Adrenal gland (tissue), 12 donors: Measurements from ENCODE around the gene SLC25A43. TPM values are rescaled to one million over a fixed set of nuclear protein-coding genes. Genes with fewer than 3 reads are reported as not detected.
"Not testable (repeated sequence)": the region's sequence is repeated elsewhere in the genome, so short reads cannot be mapped to it uniquely, and the experiment has no call there.

Source experiments
- DNase-seq, 7 donors: peaks; one replicate each; pipeline ENCODE4 v3.0.0-alpha.2; 2019 to 2020
- H3K27ac ChIP-seq, 5 donors: fragments of 200-600 bp; sonication (generic) in 4 of 5; 1 replicate in 3 of 5; 2 replicates in 2 of 5; pipeline versions ENCODE4 v1.5.1 to v1.8.0; 2016 to 2020; ENCODE audit warnings: mild to moderate bottlenecking in 1 of 5
- H3K27me3 ChIP-seq: fragments of 200-600 bp; 2 replicates; pipeline ENCODE4 v1.8.0; 2021
- H3K36me3 ChIP-seq, 2 donors: fragments of 200-600 bp; replicated peaks in 1 of 2; 1 replicate in 1 of 2; 2 replicates in 1 of 2; pipeline versions ENCODE4 v1.5.1 to v1.8.0; 2018 to 2022
- H3K4me1 ChIP-seq, 2 donors: fragments of 200-600 bp; replicated peaks in 1 of 2; 1 replicate in 1 of 2; 2 replicates in 1 of 2; pipeline versions ENCODE4 v1.5.1 to v1.8.0; 2018 to 2021
- H3K4me3 ChIP-seq, 4 donors: fragments of 200-600 bp; sonication (generic) in 3 of 4; one replicate each; pipeline ENCODE4 v1.5.1; 2016 to 2018
- H3K9me3 ChIP-seq, 3 donors: fragments of 200-600 bp; sonication (generic) in 1 of 3; replicated peaks in 1 of 3; 1 replicate in 2 of 3; 2 replicates in 1 of 3; pipeline versions ENCODE4 v1.5.1 to v1.8.0; 2016 to 2021
- POLR2A ChIP-seq, 2 donors: fragments of 450-650 bp; IDR thresholded peaks; one replicate each; pipeline ENCODE4 v1.6.1; 2017; ENCODE audit warnings: antibody characterized with exemption in 2 of 2, mild to moderate bottlenecking in 2 of 2, moderate library complexity in 1 of 2
- WGBS, 4 donors: extraction: QIAGEN DNeasy Blood & Tissue Kit in 2 of 4; methylation state at CpG; one replicate each; pipeline versions ENCODE4 v1.1.5 to v1.1.7; 2013 to 2017; 5-methylcytosine and 5-hydroxymethylcytosine counted together
- intact Hi-C, 2 donors: fragments of 100-400 bp; cut with DNase I; formaldehyde crosslinking; loops; one replicate each; pipeline versions ENCODE4 v1.14.1 to v1.15.0; 2022 to 2023
- polyA plus RNA-seq, 3 donors: library from polyadenylated mRNA; stranded (reverse); fragments of 200-250 nt in 2 of 3; fragments of 350-450 nt in 1 of 3; fragmentation: Illumina TruSeq in 1 of 3; extraction: RNeasy Lipid Tissue Mini Kit (QIAGEN cat#74804) in 1 of 3; gene quantifications; one replicate each; pipeline ENCODE4 v1.2.3, GENCODE V29; 2013 to 2014
- total RNA-seq, 9 donors: library from RNA; depleted of rRNA in 4 of 9; stranded (reverse); fragments of >200 nt in 4 of 9; fragments of 120-200 nt in 1 of 9; fragmentation: NEBNext Ultra II Directional in 1 of 9; extraction: Animal tissue kit (Norgen Biotek cat#: 25700) in 1 of 9; gene quantifications; one replicate each; pipeline versions ENCODE4 v1.1.0 to v1.2.4, GENCODE V29; 2013 to 2023
- TF ChIP-seq, protein P1 (sequence below), 6 experiments: fragments of 450-650 bp in 4 of 6; fragments of 200-600 bp in 2 of 6; sonication (generic) in 1 of 6; IDR thresholded peaks; 1 replicate in 5 of 6; 2 replicates in 1 of 6; pipeline versions ENCODE4 v1.5.1 to v1.8.0; 2016 to 2021; ENCODE audit warnings: antibody characterized with exemption in 6 of 6, mild to moderate bottlenecking in 2 of 6, moderate library complexity in 1 of 6
- donor health status: healthy with polysubstance abuse.
- donor health status: Bipolar disorder and iron deficiency.
- donor health status: DM: yes; HTN: yes; CAD: no.
- donor health status: DM: no; HTN: no; CAD: no.
- donor health status: DM: no; HTN: no; CAD: no.
- donor health status: DM: yes; HTN: yes; CAD: no.

The SLC25A43 gene
- total and polyA plus RNA-seq, 12 donors = 0.72 to 10.2 (median 3.8) TPM

DNA sequence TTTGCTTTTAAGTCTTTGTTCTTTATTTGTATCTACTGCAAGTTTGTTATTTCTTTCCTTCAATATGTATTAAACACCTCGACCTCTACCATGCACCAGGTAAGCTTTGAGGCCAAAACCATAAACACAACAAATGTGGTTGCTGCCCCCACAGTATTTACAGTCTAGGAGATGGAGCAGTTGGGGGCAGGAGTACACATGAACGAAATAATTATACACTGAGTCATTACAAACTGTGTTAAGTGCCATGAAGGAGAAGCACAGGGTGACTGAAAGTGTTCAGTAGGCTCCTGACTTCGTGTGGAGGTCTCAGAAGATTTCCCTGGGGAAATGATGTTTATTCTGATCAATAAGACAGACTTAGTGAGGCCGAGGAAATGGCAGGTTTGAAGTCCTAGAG, 30.3 kb downstream of the SLC25A43 start:
- 49 to 76% (median 51%) methylated on average over 3 to 4 of the region's 4 CpGs for WGBS, 4 donors
- no peaks in the 10 kb centered on the region for H3K9me3 ChIP-seq
- no peak overlapping the region for H3K4me3 ChIP-seq
- TF ChIP-seq, protein P1, sequence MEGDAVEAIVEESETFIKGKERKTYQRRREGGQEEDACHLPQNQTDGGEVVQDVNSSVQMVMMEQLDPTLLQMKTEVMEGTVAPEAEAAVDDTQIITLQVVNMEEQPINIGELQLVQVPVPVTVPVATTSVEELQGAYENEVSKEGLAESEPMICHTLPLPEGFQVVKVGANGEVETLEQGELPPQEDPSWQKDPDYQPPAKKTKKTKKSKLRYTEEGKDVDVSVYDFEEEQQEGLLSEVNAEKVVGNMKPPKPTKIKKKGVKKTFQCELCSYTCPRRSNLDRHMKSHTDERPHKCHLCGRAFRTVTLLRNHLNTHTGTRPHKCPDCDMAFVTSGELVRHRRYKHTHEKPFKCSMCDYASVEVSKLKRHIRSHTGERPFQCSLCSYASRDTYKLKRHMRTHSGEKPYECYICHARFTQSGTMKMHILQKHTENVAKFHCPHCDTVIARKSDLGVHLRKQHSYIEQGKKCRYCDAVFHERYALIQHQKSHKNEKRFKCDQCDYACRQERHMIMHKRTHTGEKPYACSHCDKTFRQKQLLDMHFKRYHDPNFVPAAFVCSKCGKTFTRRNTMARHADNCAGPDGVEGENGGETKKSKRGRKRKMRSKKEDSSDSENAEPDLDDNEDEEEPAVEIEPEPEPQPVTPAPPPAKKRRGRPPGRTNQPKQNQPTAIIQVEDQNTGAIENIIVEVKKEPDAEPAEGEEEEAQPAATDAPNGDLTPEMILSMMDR (IDR thresholded peaks at IDR 0.05) = no peak
- no peak for TF ChIP-seq POLR2A (IDR thresholded peaks at IDR 0.05)
- no peaks in the 10 kb centered on the region for H3K4me1 ChIP-seq
- DNase-seq = no peak
- H3K27ac ChIP-seq = no peak overlapping the region
- H3K27me3 ChIP-seq = no peaks in the 10 kb centered on the region
- H3K36me3 ChIP-seq = no peaks in the 10 kb centered on the region
- intact Hi-C loops = no loop called here

DNA sequence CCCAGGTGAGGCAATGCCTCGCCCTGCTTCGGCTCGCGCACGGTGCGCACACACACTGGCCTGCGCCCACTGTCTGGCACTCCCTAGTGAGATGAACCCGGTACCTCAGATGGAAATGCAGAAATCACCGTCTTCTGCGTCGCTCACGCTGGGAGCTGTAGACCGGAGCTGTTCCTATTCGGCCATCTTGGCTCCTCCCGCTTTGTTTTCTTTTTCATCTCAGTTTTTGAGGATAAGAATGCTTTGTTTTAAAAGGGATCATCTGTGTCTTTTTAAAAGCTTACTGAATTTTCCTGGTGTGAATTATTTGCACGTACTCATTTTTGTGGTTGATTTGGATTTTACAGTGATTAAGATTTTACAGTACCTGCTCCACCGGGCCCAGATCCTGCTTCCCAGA, 42.2 kb downstream of the SLC25A43 start:
- H3K27ac ChIP-seq, H3K4me3 ChIP-seq, H3K27me3 ChIP-seq, H3K4me1 ChIP-seq, intact Hi-C loops, H3K9me3 ChIP-seq, DNase-seq, H3K36me3 ChIP-seq: not testable (repeated sequence)
- 77 to 98% (median 88%) methylated on average over 8 to 11 of the region's 17 CpGs for WGBS, 4 donors

DNA sequence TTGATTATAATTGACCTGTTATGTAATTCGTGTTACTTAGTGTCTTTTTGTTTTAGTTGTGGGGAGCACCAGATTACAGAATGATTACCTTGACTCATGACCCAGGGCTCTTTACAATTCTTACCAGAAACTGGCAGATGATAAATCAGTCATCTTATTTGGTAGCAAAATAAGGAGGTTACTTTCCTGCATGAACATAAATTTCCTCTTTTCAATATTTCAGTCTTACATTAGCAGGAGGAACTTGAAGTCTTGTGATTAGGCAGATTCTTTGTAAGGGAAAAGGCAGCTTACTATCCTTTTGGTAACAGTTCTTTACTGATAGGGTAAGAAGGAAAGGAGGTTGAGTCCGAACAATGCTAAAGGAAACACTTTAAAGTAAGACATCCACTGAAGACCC, 43.1 kb downstream of the SLC25A43 start:
- no peak for DNase-seq
- H3K27me3 ChIP-seq = no peaks in the 10 kb centered on the region
- intact Hi-C loops = no loop called here
- H3K36me3 ChIP-seq = no peaks in the 10 kb centered on the region
- WGBS, 4 donors = 47 to 56% (median 52%) methylated on average over 2 of the region's 2 CpGs
- H3K4me1 ChIP-seq = no peaks in the 10 kb centered on the region
- TF ChIP-seq, protein P1 (IDR thresholded peaks at IDR 0.05) = no peak
- no peak for TF ChIP-seq POLR2A (IDR thresholded peaks at IDR 0.05)
- H3K9me3 ChIP-seq = no peaks in the 10 kb centered on the region
- H3K27ac ChIP-seq = no peak overlapping the region
- no peak overlapping the region for H3K4me3 ChIP-seq

DNA sequence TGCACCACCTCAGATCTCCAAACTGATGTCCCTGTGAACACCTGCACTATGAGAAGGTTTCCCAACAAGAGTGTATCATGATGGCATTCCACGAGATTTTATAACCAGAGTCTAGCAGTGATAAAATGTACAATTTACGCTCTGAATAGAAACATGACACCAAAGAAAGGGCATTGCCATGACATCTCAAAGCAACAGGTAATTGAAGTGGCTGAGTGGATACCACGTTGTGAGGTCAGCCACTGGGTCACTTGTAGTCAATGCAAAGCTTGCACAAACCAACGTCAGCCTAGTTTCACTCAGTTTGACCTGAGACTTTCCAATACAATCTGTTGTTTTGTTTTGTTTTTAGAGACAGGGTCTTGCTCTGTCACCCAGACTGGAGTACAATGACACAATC, 54.1 kb downstream of the SLC25A43 start:
- no peaks in the 10 kb centered on the region for H3K27me3 ChIP-seq
- DNase-seq = no peak
- H3K4me1 ChIP-seq = no peaks in the 10 kb centered on the region
- no peak overlapping the region for H3K27ac ChIP-seq
- intact Hi-C loops = no loop called here
- TF ChIP-seq, protein P1 (IDR thresholded peaks at IDR 0.05) = no peak
- no peak for TF ChIP-seq POLR2A (IDR thresholded peaks at IDR 0.05)
- H3K4me3 ChIP-seq = no peak overlapping the region
- whole genome bisulfite sequencing, 4 donors = 65 to 92% (median 86%) methylated on average over 4 of the region's 4 CpGs
- H3K36me3 ChIP-seq = no peaks in the 10 kb centered on the region
- H3K9me3 ChIP-seq = no peaks in the 10 kb centered on the region

DNA sequence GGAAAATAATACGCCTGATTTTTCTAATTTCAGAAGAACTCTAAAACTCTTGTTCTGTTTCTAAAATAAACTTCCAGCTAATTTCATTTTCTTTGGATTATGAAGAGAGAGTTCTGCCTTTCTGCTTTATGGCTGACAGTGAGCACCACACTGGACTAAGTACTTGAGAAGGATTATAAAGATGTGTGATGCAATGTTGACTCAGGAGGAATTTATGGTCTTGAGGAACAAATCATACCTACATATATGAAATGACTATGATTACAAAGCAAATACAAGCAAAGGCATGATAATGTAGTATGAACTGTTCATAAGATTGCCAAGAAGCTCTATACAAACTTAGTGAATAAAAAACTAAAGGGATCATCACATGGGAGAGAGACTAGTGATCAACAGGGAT, 56.1 kb downstream of the SLC25A43 start:
- H3K36me3 ChIP-seq = no peaks in the 10 kb centered on the region
- 88 to 100% (median 94%) methylated on average over 1 of the region's 1 CpG for WGBS, 4 donors
- no peak overlapping the region for H3K4me3 ChIP-seq
- intact Hi-C loops = no loop called here
- H3K9me3 ChIP-seq = no peaks in the 10 kb centered on the region
- TF ChIP-seq, protein P1 (IDR thresholded peaks at IDR 0.05) = no peak
- no peak for TF ChIP-seq POLR2A (IDR thresholded peaks at IDR 0.05)
- no peak for DNase-seq
- H3K4me1 ChIP-seq = no peaks in the 10 kb centered on the region
- H3K27ac ChIP-seq = no peak overlapping the region
- H3K27me3 ChIP-seq = no peaks in the 10 kb centered on the region
